Adrenal gland (tissue), 12 donors: ENCODE results near the gene TXNDC11. TPM values are rescaled to one million over a fixed set of nuclear protein-coding genes. Genes with fewer than 3 reads are reported as not detected.

Experiments
- DNase-seq, 7 donors: peaks; one replicate each; pipeline ENCODE4 v3.0.0-alpha.2; 2019 to 2020
- H3K27ac ChIP-seq, 5 donors: fragments of 200-600 bp; sonication (generic) in 4 of 5; 1 replicate in 3 of 5; 2 replicates in 2 of 5; pipeline versions ENCODE4 v1.5.1 to v1.8.0; 2016 to 2020; ENCODE audit warnings: mild to moderate bottlenecking in 1 of 5
- H3K27me3 ChIP-seq: fragments of 200-600 bp; 2 replicates; pipeline ENCODE4 v1.8.0; 2021
- H3K36me3 ChIP-seq, 2 donors: fragments of 200-600 bp; replicated peaks in 1 of 2; 1 replicate in 1 of 2; 2 replicates in 1 of 2; pipeline versions ENCODE4 v1.5.1 to v1.8.0; 2018 to 2022
- H3K4me1 ChIP-seq, 2 donors: fragments of 200-600 bp; replicated peaks in 1 of 2; 1 replicate in 1 of 2; 2 replicates in 1 of 2; pipeline versions ENCODE4 v1.5.1 to v1.8.0; 2018 to 2021
- H3K4me3 ChIP-seq, 4 donors: fragments of 200-600 bp; sonication (generic) in 3 of 4; one replicate each; pipeline ENCODE4 v1.5.1; 2016 to 2018
- H3K9me3 ChIP-seq, 3 donors: fragments of 200-600 bp; sonication (generic) in 1 of 3; replicated peaks in 1 of 3; 1 replicate in 2 of 3; 2 replicates in 1 of 3; pipeline versions ENCODE4 v1.5.1 to v1.8.0; 2016 to 2021
- CTCF ChIP-seq, 6 experiments: fragments of 450-650 bp in 4 of 6; fragments of 200-600 bp in 2 of 6; sonication (generic) in 1 of 6; IDR thresholded peaks; 1 replicate in 5 of 6; 2 replicates in 1 of 6; pipeline versions ENCODE4 v1.5.1 to v1.8.0; 2016 to 2021; ENCODE audit warnings: antibody characterized with exemption in 6 of 6, mild to moderate bottlenecking in 2 of 6, moderate library complexity in 1 of 6
- POLR2A ChIP-seq, 2 donors: fragments of 450-650 bp; IDR thresholded peaks; one replicate each; pipeline ENCODE4 v1.6.1; 2017; ENCODE audit warnings: antibody characterized with exemption in 2 of 2, mild to moderate bottlenecking in 2 of 2, moderate library complexity in 1 of 2
- WGBS, 4 donors: extraction: QIAGEN DNeasy Blood & Tissue Kit in 2 of 4; methylation state at CpG; one replicate each; pipeline versions ENCODE4 v1.1.5 to v1.1.7; 2013 to 2017; 5-methylcytosine and 5-hydroxymethylcytosine counted together
- intact Hi-C, 2 donors: fragments of 100-400 bp; cut with DNase I; formaldehyde crosslinking; loops; one replicate each; pipeline versions ENCODE4 v1.14.1 to v1.15.0; 2022 to 2023
- polyA plus RNA-seq, 3 donors: library from polyadenylated mRNA; stranded (reverse); fragments of 200-250 nt in 2 of 3; fragments of 350-450 nt in 1 of 3; fragmentation: Illumina TruSeq in 1 of 3; extraction: RNeasy Lipid Tissue Mini Kit (QIAGEN cat#74804) in 1 of 3; gene quantifications; one replicate each; pipeline ENCODE4 v1.2.3, GENCODE V29; 2013 to 2014
- total RNA-seq, 9 donors: library from RNA; depleted of rRNA in 4 of 9; stranded (reverse); fragments of >200 nt in 4 of 9; fragments of 120-200 nt in 1 of 9; fragmentation: NEBNext Ultra II Directional in 1 of 9; extraction: Animal tissue kit (Norgen Biotek cat#: 25700) in 1 of 9; gene quantifications; one replicate each; pipeline versions ENCODE4 v1.1.0 to v1.2.4, GENCODE V29; 2013 to 2023
- donor health status: healthy with polysubstance abuse.
- donor health status: Bipolar disorder and iron deficiency.
- donor health status: DM: yes; HTN: yes; CAD: no.
- donor health status: DM: no; HTN: no; CAD: no.
- donor health status: DM: no; HTN: no; CAD: no.
- donor health status: DM: yes; HTN: yes; CAD: no.

Gene TXNDC11
- total and polyA plus RNA-seq, 12 donors: 33.5 to 78.1 (median 50.4) TPM

- DNase-seq: no peak
- no peaks in the 10 kb centered on the region for H3K36me3 ChIP-seq
- 86 to 89% (median 88%) methylated on average over 13 to 14 of the region's 14 CpGs for WGBS, 4 donors
- no peak overlapping the region for H3K4me3 ChIP-seq
- intact Hi-C loops: no loop called here
- H3K4me1 ChIP-seq: peaks cover 16 to 24% of the 10 kb centered on the region in 2 donors
- H3K27ac ChIP-seq: no peak overlapping the region
- H3K27me3 ChIP-seq: no peaks in the 10 kb centered on the region
- no peak for TF ChIP-seq CTCF (IDR thresholded peaks at IDR 0.05)
- TF ChIP-seq POLR2A (IDR thresholded peaks at IDR 0.05): no peak
- H3K9me3 ChIP-seq: no peaks in the 10 kb centered on the region
Observed at GRCh38 chr16:11666103-11667055, 76.3 kb downstream of the TXNDC11 start.

- H3K27ac ChIP-seq: no peak overlapping the region
Observed at GRCh38 chr16:11665071-11665491, 77.6 kb downstream of the TXNDC11 start.

GRCh38 chr16:11662582-11662981, 80.1 kb downstream of the TXNDC11 start:
- no peak overlapping the region for H3K27ac ChIP-seq
- H3K27me3 ChIP-seq: no peaks in the 10 kb centered on the region
- intact Hi-C loops: no loop called here
- H3K9me3 ChIP-seq: no peaks in the 10 kb centered on the region
- no peaks in the 10 kb centered on the region for H3K4me1 ChIP-seq
- TF ChIP-seq CTCF (IDR thresholded peaks at IDR 0.05) (no peak), POLR2A (IDR thresholded peaks at IDR 0.05) (no peak)
- WGBS, 4 donors: 87 to 92% (median 88%) methylated on average over 5 of the region's 5 CpGs
- no peak overlapping the region for H3K4me3 ChIP-seq
- no peaks in the 10 kb centered on the region for H3K36me3 ChIP-seq
- no peak for DNase-seq

More at GRCh38 chr16:11665071-11665491, 77.6 kb downstream of the TXNDC11 start:
- no peak for DNase-seq
- intact Hi-C loops: no loop called here
- H3K36me3 ChIP-seq: no peaks in the 10 kb centered on the region
- 44 to 83% (median 60%) methylated on average over 6 to 11 of the region's 11 CpGs for WGBS, 4 donors
- TF ChIP-seq POLR2A (IDR thresholded peaks at IDR 0.05): no peak
- no peak for TF ChIP-seq CTCF (IDR thresholded peaks at IDR 0.05)
- H3K4me3 ChIP-seq: no peak overlapping the region
- peaks cover 10 to 15% of the 10 kb centered on the region in 2 donors for H3K4me1 ChIP-seq
- H3K9me3 ChIP-seq: no peaks in the 10 kb centered on the region
- H3K27me3 ChIP-seq: no peaks in the 10 kb centered on the region

GRCh38 chr16:11660565-11660964, 82.1 kb downstream of the TXNDC11 start:
- no peak for DNase-seq
- H3K9me3 ChIP-seq: no peaks in the 10 kb centered on the region
- no peaks in the 10 kb centered on the region for H3K4me1 ChIP-seq
- TF ChIP-seq POLR2A (IDR thresholded peaks at IDR 0.05): no peak
- no peak for TF ChIP-seq CTCF (IDR thresholded peaks at IDR 0.05)
- 81 to 88% (median 85%) methylated on average over 12 of the region's 12 CpGs for WGBS, 4 donors
- H3K4me3 ChIP-seq: no peak overlapping the region
- H3K36me3 ChIP-seq: no peaks in the 10 kb centered on the region
- H3K27ac ChIP-seq: no peak overlapping the region
- intact Hi-C loops: no loop called here
- H3K27me3 ChIP-seq: no peaks in the 10 kb centered on the region
